GM23338 (cell line): ENCODE data around the gene RBM8A.

Source experiments
- CTCF ChIP-seq, 2 experiments: fragments of 200-600 bp in 1 of 2; sonication (generic) in 1 of 2; conservative IDR thresholded peaks; 2 replicates each; pipeline versions ENCODE4 v1.5.1 to v1.6.1; 2016 to 2017; ENCODE audit warnings: antibody characterized with exemption in 2 of 2, low read depth in 2 of 2, mild to moderate bottlenecking in 2 of 2, moderate library complexity in 1 of 2
- EZH2 ChIP-seq: fragments of 200-600 bp; sonication (generic); IDR thresholded peaks from one replicate; pipeline ENCODE4 v1.8.0; 2017; ENCODE audit warnings: antibody characterized with exemption, mild to moderate bottlenecking, low read depth; ENCODE audit not compliant: unreplicated experiment

- TF ChIP-seq CTCF (conservative IDR thresholded peaks at IDR 0.05; ENCODE audit: low read depth in 2 of 2) (no peak), EZH2 (no peak)
These were observed 33.8 kb upstream of the RBM8A start for GRCh38 chr1:145961109-145961424.
